ENCODE results near the gene HNF4A. TPM values are rescaled to one million over a fixed set of nuclear protein-coding genes. Genes with fewer than 3 reads are reported as not detected.

Gene HNF4A
- total and polyA plus RNA-seq, 11 donors: 0.03 TPM; not detected in 10

DNA sequence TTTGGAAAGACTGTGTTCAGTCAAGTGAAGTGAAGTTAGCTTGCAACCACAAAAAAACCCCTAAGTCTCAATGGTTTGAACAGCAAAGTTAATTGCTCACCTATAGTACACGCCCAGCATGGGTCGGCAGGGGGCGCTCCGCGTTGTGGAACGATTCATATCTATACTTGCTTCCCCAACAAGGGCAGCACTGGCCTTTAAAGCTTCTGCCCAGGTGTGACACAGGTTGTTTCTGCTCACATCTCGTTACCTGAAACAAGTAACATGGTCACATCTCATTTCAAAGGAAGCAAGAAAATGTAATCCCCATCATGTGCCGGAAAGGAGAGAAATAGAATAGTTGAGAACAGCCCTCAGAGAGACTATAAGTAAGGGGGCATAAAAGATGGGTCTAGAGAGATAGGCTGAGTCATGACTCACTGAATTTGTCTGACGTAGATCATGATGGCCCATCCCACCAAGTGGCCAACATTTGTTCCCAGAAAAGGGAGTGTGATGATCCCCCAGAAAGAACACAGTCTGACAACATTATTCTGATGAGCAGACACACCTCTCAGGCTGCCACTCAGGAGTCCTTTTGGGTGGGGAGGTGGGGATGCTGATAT, 29.0 kb downstream of the HNF4A start:
- intact Hi-C loops (cut with DNase I): loop anchor here (2.0 to 10.0 kb wide), 17 partner anchors 67 to 480 kb away; partner anchors contain the start of gene FITM2 (in 3 of the 10)
- Histone ChIP-seq H3K27ac (no peak overlapping the region), H3K9me3 (no peaks in the 10 kb centered on the region), H3K27me3 (peaks cover 0 to 11% (median 3%) of the 10 kb centered on the region in 9 donors), H3K4me1 (peaks cover 0 to 6% (median 0%) of the 10 kb centered on the region in 12 donors), H3K4me3 (no peak overlapping the region), H3K36me3 (no peaks in the 10 kb centered on the region)
- WGBS, 4 donors: 17 to 19% (median 17%) methylated on average over 9 of the region's 9 CpGs
- TF ChIP-seq, protein P1, sequence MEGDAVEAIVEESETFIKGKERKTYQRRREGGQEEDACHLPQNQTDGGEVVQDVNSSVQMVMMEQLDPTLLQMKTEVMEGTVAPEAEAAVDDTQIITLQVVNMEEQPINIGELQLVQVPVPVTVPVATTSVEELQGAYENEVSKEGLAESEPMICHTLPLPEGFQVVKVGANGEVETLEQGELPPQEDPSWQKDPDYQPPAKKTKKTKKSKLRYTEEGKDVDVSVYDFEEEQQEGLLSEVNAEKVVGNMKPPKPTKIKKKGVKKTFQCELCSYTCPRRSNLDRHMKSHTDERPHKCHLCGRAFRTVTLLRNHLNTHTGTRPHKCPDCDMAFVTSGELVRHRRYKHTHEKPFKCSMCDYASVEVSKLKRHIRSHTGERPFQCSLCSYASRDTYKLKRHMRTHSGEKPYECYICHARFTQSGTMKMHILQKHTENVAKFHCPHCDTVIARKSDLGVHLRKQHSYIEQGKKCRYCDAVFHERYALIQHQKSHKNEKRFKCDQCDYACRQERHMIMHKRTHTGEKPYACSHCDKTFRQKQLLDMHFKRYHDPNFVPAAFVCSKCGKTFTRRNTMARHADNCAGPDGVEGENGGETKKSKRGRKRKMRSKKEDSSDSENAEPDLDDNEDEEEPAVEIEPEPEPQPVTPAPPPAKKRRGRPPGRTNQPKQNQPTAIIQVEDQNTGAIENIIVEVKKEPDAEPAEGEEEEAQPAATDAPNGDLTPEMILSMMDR (IDR thresholded peaks at IDR 0.05): peak; percentile 67 to 89 (median 79)
- TF ChIP-seq POLR2A (IDR thresholded peaks at IDR 0.05): no peak
- ATAC-seq: peak in 3 of 4 donors; percentile 61 to 70 (median 65)
- DNase-seq: peak; percentile 66 to 88 (median 69)

DNA sequence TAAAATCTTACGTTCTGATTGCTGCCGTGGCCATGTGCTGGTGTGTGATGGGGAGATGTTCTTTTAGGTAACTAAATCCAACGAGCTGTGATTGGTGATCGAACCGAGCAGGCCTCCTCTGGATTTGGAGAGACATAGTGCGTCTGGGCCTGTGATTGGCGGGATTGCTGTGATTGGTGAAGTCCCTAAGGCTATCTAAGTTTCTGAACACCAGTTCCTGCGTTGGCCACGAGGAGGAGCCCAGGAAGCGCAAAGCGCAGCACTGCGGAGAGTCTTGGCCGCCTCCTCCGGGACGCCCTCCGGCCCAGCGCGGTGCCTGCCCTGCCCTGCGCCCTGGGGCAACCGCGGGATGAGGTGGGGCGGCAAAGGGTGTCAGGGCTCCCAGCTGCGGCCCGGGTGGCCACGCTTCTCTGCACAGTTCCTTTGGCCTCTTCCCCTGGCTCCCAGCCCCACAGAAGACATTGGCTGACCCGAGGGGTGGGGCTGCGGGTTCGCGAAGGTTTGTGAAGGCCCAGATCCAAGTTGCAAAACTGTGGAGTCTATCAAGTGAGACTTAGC, 33.0 kb downstream of the HNF4A start:
- 4 to 6% (median 5%) methylated on average over 19 to 29 of the region's 29 CpGs for WGBS, 4 donors

DNA sequence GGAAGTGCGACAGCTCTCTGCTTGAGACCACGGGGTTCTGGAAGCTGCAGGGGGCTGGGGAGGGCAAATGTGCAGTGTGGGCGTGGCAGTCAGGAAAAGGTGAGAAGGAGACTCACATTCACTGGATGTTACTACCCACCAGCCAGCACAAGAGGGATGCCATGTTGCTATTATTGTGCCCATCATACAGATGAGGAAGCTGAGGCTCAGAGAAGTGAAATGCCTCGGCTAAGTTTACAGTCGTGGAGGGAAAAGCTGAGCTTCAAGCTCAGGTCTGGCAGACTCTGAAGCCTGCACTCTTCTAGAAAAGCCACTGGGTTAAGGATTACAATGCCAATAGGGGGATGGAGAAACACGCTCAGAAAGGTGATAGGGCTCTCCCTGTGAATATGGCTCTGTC, 34.4 kb downstream of the HNF4A start:
- TF ChIP-seq POLR2A (IDR thresholded peaks at IDR 0.05): no peak
- TF ChIP-seq, protein P1 (IDR thresholded peaks at IDR 0.05): no peak
- Histone ChIP-seq H3K27ac (no peak overlapping the region), H3K27me3 (peaks cover 0 to 11% (median 0%) of the 10 kb centered on the region in 9 donors), H3K9me3 (no peaks in the 10 kb centered on the region), H3K4me1 (peaks cover 0 to 6% (median 0%) of the 10 kb centered on the region in 12 donors), H3K4me3 (no peak overlapping the region), H3K36me3 (no peaks in the 10 kb centered on the region)
- WGBS, 4 donors: 67 to 82% (median 75%) methylated on average over 6 of the region's 6 CpGs
- ATAC-seq (no peak), DNase-seq (no peak)
- intact Hi-C loops (cut with DNase I): loop anchor here (1.0 to 10.0 kb wide), 19 partner anchors 65 to 475 kb away; partner anchors contain the start of gene FITM2 (in 3 of the 10)

More for the DNA sequence above, 33.0 kb downstream of the HNF4A start:
- Histone ChIP-seq H3K4me1 (peaks cover 0 to 6% (median 0%) of the 10 kb centered on the region in 12 donors), H3K27ac (no peak overlapping the region), H3K36me3 (no peaks in the 10 kb centered on the region), H3K27me3 (peaks cover 0 to 11% (median 0%) of the 10 kb centered on the region in 9 donors), H3K4me3 (no peak overlapping the region), H3K9me3 (no peaks in the 10 kb centered on the region)
- peak; percentile 23 to 77 (median 70) for DNase-seq
- TF ChIP-seq, protein P1 (IDR thresholded peaks at IDR 0.05): peak; percentile 52 to 73 (median 62)
- TF ChIP-seq POLR2A (IDR thresholded peaks at IDR 0.05): no peak
- peak; percentile 23 to 82 (median 69) for ATAC-seq
- intact Hi-C loops (cut with DNase I): loop anchor here in 9 of 10 donors (1.0 to 10.0 kb wide), 15 partner anchors 69 to 476 kb away; partner anchors contain the start of gene FITM2 (in 3 of the 9)

DNA sequence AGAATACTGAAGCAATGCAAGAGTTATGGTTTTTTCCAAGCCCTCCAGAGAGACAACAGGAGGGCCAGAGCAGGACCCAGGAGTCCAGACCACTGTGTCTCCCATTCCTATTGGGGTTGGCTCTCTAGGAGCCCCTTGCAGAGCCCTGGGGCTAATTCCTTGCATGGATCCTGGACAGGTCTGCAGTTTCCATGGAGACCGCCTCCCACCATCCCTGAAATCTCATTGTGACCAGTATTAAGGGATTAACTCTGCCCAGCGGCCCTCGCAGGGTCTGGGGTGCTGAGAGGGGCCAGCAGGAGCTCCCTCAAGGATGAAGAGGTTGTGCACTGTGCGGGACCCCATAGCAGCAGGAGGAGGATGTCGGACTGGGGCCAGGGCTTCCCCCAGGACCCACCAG, 34.8 kb downstream of the HNF4A start:
- peaks cover 0 to 6% (median 0%) of the 10 kb centered on the region in 12 donors for H3K4me1 ChIP-seq
- DNase-seq: no peak
- no peaks in the 10 kb centered on the region for H3K9me3 ChIP-seq
- TF ChIP-seq, protein P1 (IDR thresholded peaks at IDR 0.05): no peak
- TF ChIP-seq POLR2A (IDR thresholded peaks at IDR 0.05): no peak
- no peaks in the 10 kb centered on the region for H3K36me3 ChIP-seq
- ATAC-seq: no peak
- intact Hi-C loops (cut with DNase I): loop anchor here in 5 of 10 donors (5.0 to 10.0 kb wide), 5 partner anchors 65 to 292 kb away; no protein-coding TSS in a partner anchor
- H3K4me3 ChIP-seq: no peak overlapping the region
- peaks cover 0 to 11% (median 0%) of the 10 kb centered on the region in 9 donors for H3K27me3 ChIP-seq
- H3K27ac ChIP-seq: no peak overlapping the region
- 73 to 100% (median 79%) methylated on average over 1 to 5 of the region's 5 CpGs for WGBS, 4 donors
